Melanocyte of skin (primary cell): ENCODE data around the gene ZCCHC7. TPM values are rescaled to one million over a fixed set of nuclear protein-coding genes. Genes with fewer than 3 reads are reported as not detected.

Source experiments
- small RNA-seq, 2 donors: library from RNA; depleted of rRNA; stranded (forward); fragments of <200 nt; gene quantifications; one replicate each; pipeline ENCODE3, GENCODE V24; 2012
- total RNA-seq, 2 donors: library from RNA; depleted of rRNA; stranded (reverse); fragments of >200 nt; gene quantifications; 2 replicates each; pipeline ENCODE4 v1.2.3, GENCODE V29; 2012

The ZCCHC7 gene
- 1 to 10 TPM; 7.9 to 10.0 TPM for total RNA-seq

GRCh38 chr9:37119907-37120842 lies at the start of gene ZCCHC7:
Gene ZCCHC7 (plus strand): TSS chr9:37120574.

Small RNA genes lying within 50 kb of the gene (small RNA-seq; reads per million reads assigned to genes)
- 0 reads per million in 2 donors for gene AL512604.1
- 0 reads per million in 2 donors for gene RF00019
- 0 to 0.21 reads per million in 2 donors for gene RNU6-677P

Other genes with a start within 250 kb of the ZCCHC7 start
- under 1 TPM in 1 of 2 donors, not detected in 1; under 0.01 TPM for gene PAX5, start 86.3 kb upstream of the ZCCHC7 start, total RNA-seq